Panc1 (cell line): ENCODE measurements around the gene CIC. TPM values are rescaled to one million over a fixed set of nuclear protein-coding genes. Genes with fewer than 3 reads are reported as not detected.
A peak's percentile ranks its signal among the peaks of the same experiment; 100 is the strongest.

Experiments
- ATAC-seq: fragments of 200-7000 bp; cut with Tn5 transposase; 2 replicates; pipeline ENCODE4 v1.9.1; 2020; ENCODE audit warnings: mild to moderate bottlenecking, moderate library complexity
- BruUV-seq: library from RNA; stranded (reverse); fragments of 400-500 nt; replicated peaks from 2 replicates; lab custom pipeline; 2021; lab: Mats Ljungman, UMichigan
- CTCF ChIA-PET: fragments of 300-600 bp; sonication (Branson Sonifier 250); formaldehyde crosslinking; loops from one replicate; lab custom pipeline; 2022; ENCODE audit warnings: antibody characterized with exemption; lab: Charles Lee
- POLR2A ChIA-PET: fragments of 300-600 bp; sonication (Branson Sonifier 250); formaldehyde crosslinking; loops from one replicate; lab custom pipeline; 2022; ENCODE audit warnings: antibody characterized with exemption; lab: Charles Lee
- DNase-seq: peaks from one replicate; pipeline ENCODE4 v3.0.0-alpha.2; 2010; ENCODE audit warnings: low read depth, low spot score
- H3K27ac ChIP-seq: 2 replicates; pipeline ENCODE4 v1.5.1; 2011; ENCODE audit warnings: mild to moderate bottlenecking, low read length, inconsistent platforms
- H3K27me3 ChIP-seq: fragments of 200-500 bp; sonication (Bioruptor generic); 2 replicates; pipeline ENCODE4 v1.6.0; 2014; ENCODE audit warnings: low read length, inconsistent platforms; ENCODE audit not compliant: control insufficient read depth, insufficient read depth
- H3K36me3 ChIP-seq: fragments of 200-500 bp; sonication (Bioruptor generic); 2 replicates; pipeline ENCODE4 v1.5.1; 2014; ENCODE audit warnings: inconsistent platforms, mild to moderate bottlenecking, low read length, moderate library complexity; ENCODE audit not compliant: control insufficient read depth, insufficient read depth
- H3K4me1 ChIP-seq: 2 replicates; pipeline ENCODE4 v1.5.1; 2011; ENCODE audit warnings: inconsistent platforms, mild to moderate bottlenecking, low read length, moderate library complexity; ENCODE audit not compliant: control insufficient read depth, insufficient read depth
- H3K4me3 ChIP-seq, 2 experiments: 2 replicates each; pipeline ENCODE4 v1.5.1; 2011 to 2012; ENCODE audit warnings: low read depth in 2 of 2, low read length in 2 of 2, mild to moderate bottlenecking in 2 of 2, inconsistent platforms in 1 of 2, moderate library complexity in 1 of 2
- H3K9me3 ChIP-seq: fragments of 200-500 bp; sonication (Bioruptor generic); 2 replicates; pipeline ENCODE4 v1.5.1; 2014; ENCODE audit warnings: low read depth, mild to moderate bottlenecking, inconsistent platforms, low read length, moderate library complexity; ENCODE audit not compliant: control insufficient read depth, insufficient read depth
- CTCF ChIP-seq: fragments of 450-650 bp; IDR thresholded peaks from 2 replicates; pipeline ENCODE4 v1.5.1; 2017; ENCODE audit warnings: mild to moderate bottlenecking
- POLR2AphosphoS5 ChIP-seq: IDR thresholded peaks from 2 replicates; pipeline ENCODE4 v1.6.1; 2012; ENCODE audit warnings: mild to moderate bottlenecking, low read depth, low read length, moderate library complexity
- REST ChIP-seq, 2 experiments: IDR thresholded peaks; 2 replicates each; pipeline ENCODE4 v1.6.1; 2011 to 2012; ENCODE audit warnings: low read depth in 2 of 2, control low read depth in 1 of 2, low read length in 1 of 2, mild to moderate bottlenecking in 1 of 2, moderate library complexity in 1 of 2; ENCODE audit not compliant: insufficient read depth in 1 of 2
- SIN3A ChIP-seq: IDR thresholded peaks from 2 replicates; pipeline ENCODE4 v1.6.1; 2012; ENCODE audit warnings: low read depth, mild to moderate bottlenecking, low read length, moderate library complexity, borderline replicate concordance; ENCODE audit not compliant: insufficient read depth
- TCF7L2 ChIP-seq: IDR thresholded peaks from 2 replicates; pipeline ENCODE4 v1.6.1; 2011; ENCODE audit warnings: mild to moderate bottlenecking, low read depth, low read length, inconsistent platforms
- in situ Hi-C: cut with HindIII; loops from 2 replicates; pipeline ENCODE4 v1.10.0; 2016; ENCODE audit warnings: low sequenced_read_pairs, low pct_unique_long_range_greater_than_20kb
- intact Hi-C: fragments of 100-400 bp; cut with micrococcal nuclease; formaldehyde crosslinking; loops from one replicate; pipeline ENCODE4 v1.10.0; 2022; ENCODE audit not compliant: unreplicated experiment
- total RNA-seq: library from RNA; stranded (reverse); gene quantifications from one replicate; pipeline ENCODE4 v1.2.1, GENCODE V29; 2021; ENCODE audit not compliant: unreplicated experiment

Gene CIC
- total RNA-seq, 1 experiment from 2014 or later: 67.4 TPM

- ATAC-seq: no peak
- in situ Hi-C loops (no loop called here), intact Hi-C loops (no loop called here)
- peak overlapping the region; percentile 76 to 94 for H3K4me3 ChIP-seq
- H3K27ac ChIP-seq: peak overlapping the region; percentile 90
- POLR2A ChIA-PET: no interaction called here
- peaks cover 8% of the 10 kb centered on the region; the same call in 1 of the 2 replicates for H3K4me1 ChIP-seq
- H3K27me3 ChIP-seq: no peaks in the 10 kb centered on the region
- no TSS peak for BruUV-seq
- no peak for TF ChIP-seq POLR2AphosphoS5
- no peak for TF ChIP-seq CTCF
- TF ChIP-seq SIN3A: no peak
- TF ChIP-seq REST (IDR thresholded peaks at IDR 0.05; ENCODE audit: insufficient read depth in 1 of 2, low read depth in 2 of 2, low read length in 1 of 2): no peak
- no peaks in the 10 kb centered on the region for H3K9me3 ChIP-seq
- no peak for DNase-seq
- CTCF ChIA-PET: no interaction called here
- peaks cover 6% of the 10 kb centered on the region; the same call in 1 of the 2 replicates for H3K36me3 ChIP-seq
Observed at GRCh38 chr19:42220751-42221097, 48.3 kb upstream of the CIC start.

GRCh38 chr19:42224940-42225717, 43.9 kb upstream of the CIC start:
- H3K36me3 ChIP-seq: peaks cover 8% of the 10 kb centered on the region; the same call in 1 of the 2 replicates
- no TSS peak for BruUV-seq
- POLR2A ChIA-PET: no interaction called here
- ATAC-seq (no peak), DNase-seq (no peak)
- intact Hi-C loops (no loop called here), in situ Hi-C loops (no loop called here)
- no peaks in the 10 kb centered on the region for H3K27me3 ChIP-seq
- H3K4me1 ChIP-seq: peaks cover 8% of the 10 kb centered on the region; the same call in 1 of the 2 replicates
- no peaks in the 10 kb centered on the region for H3K9me3 ChIP-seq
- no peak overlapping the region for H3K27ac ChIP-seq
- CTCF ChIA-PET: no interaction called here
- TF ChIP-seq TCF7L2: no peak
- H3K4me3 ChIP-seq: no peak overlapping the region

GRCh38 chr19:42225718-42226292, 43.2 kb upstream of the CIC start:
- Histone ChIP-seq H3K36me3 (peaks cover 2% of the 10 kb centered on the region; the same call in 1 of the 2 replicates), H3K4me3 (no peak overlapping the region), H3K9me3 (no peaks in the 10 kb centered on the region), H3K4me1 (peaks cover 8% of the 10 kb centered on the region; the same call in 1 of the 2 replicates), H3K27me3 (no peaks in the 10 kb centered on the region), H3K27ac (no peak overlapping the region)
- ChIA-PET CTCF (no interaction called here), POLR2A (no interaction called here)
- ATAC-seq: no peak
- BruUV-seq: no TSS peak
- no peak for DNase-seq
- in situ Hi-C loops: no loop called here
- intact Hi-C loops: no loop called here
- TF ChIP-seq TCF7L2 (no peak), REST (IDR thresholded peaks at IDR 0.05; ENCODE audit: insufficient read depth in 1 of 2, low read depth in 2 of 2, low read length in 1 of 2) (no peak), CTCF (no peak), SIN3A (no peak), POLR2AphosphoS5 (no peak)
